Stomach (tissue), 9 donors: ENCODE measurements around the gene SPARC. TPM values are rescaled to one million over a fixed set of nuclear protein-coding genes. Genes with fewer than 3 reads are reported as not detected.

ENCODE experiments used
- DNase-seq, 2 donors: peaks; one replicate each; pipeline versions ENCODE4 v3.0.0 to v3.0.0-alpha.2; 2013 to 2019
- H3K27ac ChIP-seq, 5 donors: fragments of 200-600 bp in 4 of 5; sonication (generic) in 4 of 5; one replicate each; pipeline ENCODE4 v1.5.1; 2013 to 2019; ENCODE audit warnings: mild to moderate bottlenecking in 1 of 5, moderate library complexity in 1 of 5
- H3K27me3 ChIP-seq, 3 donors: fragments of 200-600 bp; sonication (generic); one replicate each; pipeline ENCODE4 v1.5.1; 2017 to 2019; ENCODE audit warnings: mixed run types in 1 of 3
- H3K36me3 ChIP-seq, 4 donors: fragments of 200-600 bp; sonication (generic); 1 replicate in 3 of 4; 2 replicates in 1 of 4; pipeline ENCODE4 v1.5.1; 2016 to 2019
- H3K4me1 ChIP-seq, 4 donors: fragments of 200-600 bp; sonication (generic); one replicate each; pipeline ENCODE4 v1.5.1; 2016 to 2019
- H3K4me3 ChIP-seq, 4 donors: fragments of 200-600 bp; sonication (generic) in 3 of 4; one replicate each; pipeline ENCODE4 v1.5.1; 2016 to 2019; ENCODE audit warnings: mild to moderate bottlenecking in 1 of 4
- H3K9me3 ChIP-seq, 4 donors: fragments of 200-600 bp; sonication (generic); one replicate each; pipeline ENCODE4 v1.5.1; 2016 to 2019
- CTCF ChIP-seq, 7 experiments: fragments of 450-650 bp in 4 of 7; fragments of 200-600 bp in 3 of 7; sonication (generic) in 3 of 7; IDR thresholded peaks; one replicate each; pipeline ENCODE4 v1.5.1; 2016 to 2019; ENCODE audit warnings: antibody characterized with exemption in 7 of 7, control low read depth in 2 of 7, mild to moderate bottlenecking in 1 of 7
- EP300 ChIP-seq: sonication (generic); formaldehyde crosslinking; IDR thresholded peaks from one replicate; pipeline ENCODE4 v1.6.1; 2017; ENCODE audit warnings: antibody characterized with exemption
- POLR2A ChIP-seq, 4 donors: fragments of 450-650 bp; IDR thresholded peaks; one replicate each; pipeline ENCODE4 v1.6.1; 2016; ENCODE audit warnings: antibody characterized with exemption in 4 of 4, control low read depth in 2 of 4, mild to moderate bottlenecking in 1 of 4, moderate library complexity in 1 of 4
- POLR2AphosphoS5 ChIP-seq, 3 donors: sonication (generic); formaldehyde crosslinking; IDR thresholded peaks; one replicate each; pipeline ENCODE4 v1.6.1; 2016; ENCODE audit warnings: antibody characterized with exemption in 3 of 3
- WGBS, 5 donors: extraction: QIAGEN DNeasy Blood & Tissue Kit in 3 of 5; methylation state at CpG; one replicate each; pipeline versions ENCODE4 v1.1.5 to v1.1.7; 2013 to 2018; 5-methylcytosine and 5-hydroxymethylcytosine counted together
- intact Hi-C: fragments of 100-400 bp; cut with DNase I; formaldehyde crosslinking; loops from one replicate; pipeline ENCODE4 v1.15.1; 2023; ENCODE audit warnings: low total_unique reads
- polyA plus RNA-seq, 3 donors: library from polyadenylated mRNA; stranded (reverse); fragments of 200-250 nt; gene quantifications; one replicate each; pipeline ENCODE4 v1.2.3, GENCODE V29; 2013
- total RNA-seq, 5 donors: library from RNA; depleted of rRNA; stranded (reverse); fragments of >200 nt; gene quantifications; one replicate each; pipeline versions ENCODE4 v1.1.0 to v1.2.3, GENCODE V29; 2014 to 2016
- donor health status: healthy with polysubstance abuse.
- donor health status: Bipolar disorder and iron deficiency.
- donor health status: healthy.

SPARC gene
- total and polyA plus RNA-seq, 8 donors: 36.2 to 1,348 (median 94.7) TPM

GRCh38 chr5:151721812-151722391 is 35.2 kb upstream of the SPARC start:
- Histone ChIP-seq H3K27ac (no peak overlapping the region), H3K9me3 (no peaks in the 10 kb centered on the region), H3K27me3 (no peaks in the 10 kb centered on the region), H3K4me1 (peaks cover 0 to 11% (median 5%) of the 10 kb centered on the region in 4 donors), H3K4me3 (no peak overlapping the region), H3K36me3 (no peaks in the 10 kb centered on the region)
- intact Hi-C loops: no loop called here
- no peak for TF ChIP-seq POLR2AphosphoS5 (IDR thresholded peaks at IDR 0.05)
- no peak for TF ChIP-seq CTCF (IDR thresholded peaks at IDR 0.05)
- TF ChIP-seq EP300: no peak
- no peak for TF ChIP-seq POLR2A (IDR thresholded peaks at IDR 0.05)
- DNase-seq: no peak

GRCh38 chr5:151721087-151721646 is 34.5 kb upstream of the SPARC start:
- Histone ChIP-seq H3K27ac (peak overlapping the region in 1 of 5 donors; percentile 14), H3K36me3 (no peaks in the 10 kb centered on the region), H3K9me3 (no peaks in the 10 kb centered on the region), H3K27me3 (no peaks in the 10 kb centered on the region), H3K4me3 (no peak overlapping the region), H3K4me1 (peaks cover 0 to 11% (median 5%) of the 10 kb centered on the region in 4 donors)
- DNase-seq: peak in 1 of 2 donors; percentile 26
- intact Hi-C loops: no loop called here
- 69 to 78% (median 73%) methylated on average over 3 of the region's 3 CpGs for WGBS, 5 donors
- TF ChIP-seq CTCF (IDR thresholded peaks at IDR 0.05) (no peak), EP300 (no peak), POLR2A (IDR thresholded peaks at IDR 0.05) (no peak), POLR2AphosphoS5 (IDR thresholded peaks at IDR 0.05) (no peak)

GRCh38 chr5:151720215-151720614 is 33.5 kb upstream of the SPARC start:
- no peak overlapping the region for H3K27ac ChIP-seq
- WGBS, 5 donors: 76 to 87% (median 80%) methylated on average over 2 of the region's 2 CpGs
- intact Hi-C loops: no loop called here
- no peak overlapping the region for H3K4me3 ChIP-seq
- no peaks in the 10 kb centered on the region for H3K27me3 ChIP-seq
- H3K36me3 ChIP-seq: no peaks in the 10 kb centered on the region
- DNase-seq: no peak
- peaks cover 0 to 11% (median 5%) of the 10 kb centered on the region in 4 donors for H3K4me1 ChIP-seq
- no peaks in the 10 kb centered on the region for H3K9me3 ChIP-seq
- TF ChIP-seq CTCF (IDR thresholded peaks at IDR 0.05): no peak
- TF ChIP-seq POLR2A (IDR thresholded peaks at IDR 0.05): no peak
- TF ChIP-seq POLR2AphosphoS5 (IDR thresholded peaks at IDR 0.05): no peak
- no peak for TF ChIP-seq EP300

GRCh38 chr5:151719228-151720000 is 32.7 kb upstream of the SPARC start:
- no peak for DNase-seq
- Histone ChIP-seq H3K4me1 (peaks cover 0 to 11% (median 5%) of the 10 kb centered on the region in 4 donors), H3K9me3 (no peaks in the 10 kb centered on the region), H3K36me3 (no peaks in the 10 kb centered on the region), H3K27me3 (no peaks in the 10 kb centered on the region), H3K27ac (peak overlapping the region in 3 of 5 donors; percentile 20 to 54 (median 51)), H3K4me3 (no peak overlapping the region)
- TF ChIP-seq CTCF (IDR thresholded peaks at IDR 0.05): peak in 5 of 7 experiments; percentile 9 to 43 (median 19)
- no peak for TF ChIP-seq POLR2AphosphoS5 (IDR thresholded peaks at IDR 0.05)
- WGBS, 5 donors: 86 to 95% (median 88%) methylated on average over 6 of the region's 6 CpGs
- intact Hi-C loops: no loop called here
